HG03108 (cell line): ENCODE data around the gene BOD1.

Experiments used
- ATAC-seq: cut with Tn5 transposase; IDR thresholded peaks from one replicate; pipeline ENCODE4 v1.9.1; 2021; ENCODE audit warnings: moderate library complexity; ENCODE audit not compliant: unreplicated experiment

Gene BOD1

DNA sequence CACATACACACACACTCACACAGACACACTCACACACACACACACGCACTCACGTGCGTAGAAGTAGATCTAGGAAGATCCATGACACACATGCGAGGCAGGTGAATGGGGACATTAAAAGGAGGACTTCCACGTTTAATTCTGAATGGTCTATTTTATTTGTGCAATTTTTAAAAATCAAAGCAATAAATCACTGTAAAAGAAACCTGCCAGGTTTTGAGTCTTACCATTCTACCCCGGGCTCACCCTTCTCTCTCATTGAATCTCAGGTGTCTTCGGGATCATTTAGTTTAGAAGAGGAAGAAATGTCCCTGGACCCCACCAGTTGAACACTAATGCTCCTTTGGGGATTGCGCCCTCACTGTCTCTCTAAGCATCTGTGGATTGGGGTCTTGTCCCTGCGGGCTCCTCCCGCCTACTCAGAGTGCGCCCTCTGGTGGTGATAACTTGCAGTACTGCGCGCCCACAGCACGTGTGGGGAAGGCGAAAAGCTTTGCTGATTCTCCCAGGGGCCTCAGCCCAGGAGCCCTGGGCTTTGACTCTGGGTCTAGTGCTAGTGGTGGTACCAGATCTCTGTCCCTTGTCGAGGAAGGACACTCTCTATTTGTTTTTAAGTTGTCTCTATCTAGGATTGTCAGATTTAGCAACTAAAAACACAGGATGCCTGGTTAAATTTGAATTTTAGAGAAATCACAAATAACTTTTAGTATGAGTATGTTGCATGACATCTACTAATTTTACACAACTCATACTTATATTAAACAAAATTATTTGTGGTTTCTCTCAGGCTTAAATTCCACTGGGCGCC, 34.8 kb downstream of the BOD1 start:
- ATAC-seq = no peak

DNA sequence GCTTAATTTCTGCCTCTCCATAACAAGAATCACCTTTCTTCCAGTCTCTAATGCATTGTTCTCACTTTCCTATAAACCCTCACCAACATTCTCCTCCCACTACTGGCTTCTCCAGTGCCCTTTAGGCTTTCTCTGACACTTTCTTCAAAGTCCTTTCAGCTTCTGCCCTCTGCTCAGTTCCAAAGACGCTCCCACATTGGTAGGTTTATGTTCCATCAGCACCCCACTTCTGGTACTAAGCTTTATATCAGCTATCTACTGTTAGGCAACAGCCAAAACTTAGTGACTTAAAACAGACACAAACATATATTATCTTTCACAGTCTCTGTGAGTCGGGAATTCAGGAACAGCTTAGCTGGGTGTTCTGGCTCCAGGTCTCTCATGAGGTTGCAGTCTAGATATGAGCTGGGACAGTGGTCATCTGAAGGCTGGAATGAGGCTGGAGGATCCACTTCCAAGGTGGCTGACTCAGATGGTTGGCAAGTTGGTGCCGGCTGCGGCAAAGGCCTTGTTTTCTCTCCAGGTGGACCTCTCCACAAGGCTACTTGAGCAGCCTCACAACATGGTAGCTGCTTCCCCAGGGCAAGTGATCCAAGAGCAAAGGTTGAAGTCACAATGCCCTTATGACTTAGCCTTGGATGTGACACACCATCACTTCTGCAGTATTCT, 37.4 kb downstream of the BOD1 start:
- no peak for ATAC-seq

DNA sequence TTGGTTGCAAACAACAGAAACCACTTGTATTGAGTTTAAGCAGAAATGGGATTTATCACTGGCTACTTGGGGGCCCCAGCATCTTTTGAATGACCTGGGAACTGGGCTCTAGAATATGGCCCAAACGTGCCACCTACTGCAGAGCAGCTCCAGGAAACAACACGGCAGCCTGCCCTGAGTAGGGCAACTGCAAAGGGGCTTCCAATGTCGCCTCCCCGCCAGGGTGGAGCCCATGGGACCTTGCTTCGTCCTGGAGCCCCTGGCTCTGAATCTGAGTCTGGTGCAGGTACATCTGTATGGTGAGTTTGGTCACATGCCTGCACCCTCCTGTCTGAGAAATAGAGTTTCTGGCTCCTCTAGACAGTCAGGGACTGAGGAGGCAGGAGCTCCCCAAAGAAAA, 38.6 kb downstream of the BOD1 start:
- no peak for ATAC-seq

DNA sequence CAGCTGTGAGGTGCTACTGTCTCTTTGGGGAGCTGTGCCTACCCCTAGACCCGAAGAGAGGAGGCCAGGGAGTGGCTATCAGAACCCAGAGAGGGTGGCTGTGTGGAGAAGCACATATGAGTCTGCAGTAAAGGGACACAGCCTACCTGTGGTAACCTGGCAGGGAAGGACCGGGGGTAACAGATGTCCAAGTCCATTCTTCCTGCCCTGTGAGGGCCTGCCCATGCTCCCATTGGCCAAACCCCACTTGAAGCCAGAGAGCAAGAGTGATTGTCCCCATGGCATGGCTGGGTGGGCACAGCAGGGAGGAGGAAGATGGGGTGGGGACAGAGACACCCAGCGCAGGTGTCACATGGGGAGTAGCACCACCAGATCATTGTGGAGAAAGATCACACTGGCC, 39.3 kb downstream of the BOD1 start:
- no peak for ATAC-seq

DNA sequence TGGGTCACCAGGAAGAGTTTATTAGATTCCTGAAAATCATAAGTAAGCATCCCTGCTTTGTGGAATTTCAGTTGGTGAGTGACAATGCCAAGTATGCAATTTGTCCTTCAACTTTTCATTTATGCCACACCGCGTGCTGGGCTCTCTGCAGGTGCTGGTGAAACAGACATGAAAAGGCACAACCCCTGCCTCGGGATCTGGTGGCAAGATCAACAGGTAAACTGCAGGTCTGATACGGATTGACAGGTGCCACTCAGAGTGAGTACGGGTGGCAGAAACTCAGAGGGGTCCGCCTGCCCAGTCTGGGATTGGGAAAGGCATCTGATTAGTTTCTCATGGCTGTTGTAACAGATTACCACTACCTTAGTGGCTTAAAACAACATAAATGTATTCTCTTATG, 40.5 kb downstream of the BOD1 start:
- ATAC-seq = no peak

DNA sequence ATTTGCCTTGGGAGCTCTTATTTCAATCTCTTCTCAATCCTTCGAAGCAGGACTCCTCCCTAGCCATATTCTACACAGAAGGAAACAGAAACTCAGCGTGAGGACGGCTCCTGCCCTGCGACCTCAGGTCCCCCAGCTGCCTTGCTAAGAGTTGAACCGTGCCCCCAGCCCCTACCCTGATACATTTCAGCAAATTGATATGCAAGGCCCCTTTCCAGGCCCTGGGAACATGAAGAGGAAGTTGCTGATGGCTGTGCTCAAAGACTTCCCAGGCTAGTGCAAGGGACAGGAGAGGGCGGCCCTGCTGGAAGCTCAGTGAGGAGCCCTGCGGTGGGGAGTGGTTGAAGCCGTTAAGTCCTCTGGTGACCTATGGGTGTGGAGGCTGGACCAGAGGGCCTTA, 41.5 kb downstream of the BOD1 start:
- no peak for ATAC-seq

DNA sequence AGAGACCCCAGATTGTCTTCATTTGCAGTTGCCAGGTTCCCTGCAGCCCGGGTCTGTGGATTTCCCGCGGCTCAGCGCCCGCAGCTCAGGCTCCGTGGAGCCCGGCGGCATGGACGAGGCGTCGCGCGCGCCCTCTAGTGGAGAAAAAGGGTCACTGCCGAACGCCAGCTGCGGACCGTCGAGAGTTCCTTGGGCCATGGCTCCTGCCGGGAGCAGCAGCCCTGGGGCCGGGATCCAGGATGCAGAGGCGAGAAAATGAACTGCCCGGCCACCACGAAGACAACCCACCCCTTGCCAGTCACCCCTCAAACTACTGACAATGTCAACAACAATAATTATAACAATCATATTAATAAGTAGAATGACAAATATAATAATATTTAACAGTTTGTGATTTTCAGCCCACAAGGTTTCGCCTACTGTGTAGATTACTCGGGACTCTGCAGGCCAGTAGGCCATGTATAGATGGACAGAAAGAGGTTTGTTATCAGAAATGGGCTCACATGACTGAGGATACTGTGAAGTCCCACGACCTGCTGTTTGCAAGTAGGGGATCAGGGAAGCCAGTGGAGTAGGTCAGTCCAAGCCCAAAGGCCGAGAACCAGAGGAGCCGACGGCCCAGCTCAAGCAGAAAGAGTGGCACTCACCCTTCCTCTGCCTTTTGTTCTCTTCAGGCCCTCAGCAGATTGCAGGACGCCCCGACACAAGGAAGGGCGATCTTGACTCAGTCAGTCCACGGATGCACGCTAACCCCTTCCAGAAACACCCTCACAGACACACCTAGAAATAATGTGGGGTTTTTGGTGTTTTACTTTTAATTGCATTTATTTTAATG, 43.1 kb downstream of the BOD1 start:
- no peak for ATAC-seq

DNA sequence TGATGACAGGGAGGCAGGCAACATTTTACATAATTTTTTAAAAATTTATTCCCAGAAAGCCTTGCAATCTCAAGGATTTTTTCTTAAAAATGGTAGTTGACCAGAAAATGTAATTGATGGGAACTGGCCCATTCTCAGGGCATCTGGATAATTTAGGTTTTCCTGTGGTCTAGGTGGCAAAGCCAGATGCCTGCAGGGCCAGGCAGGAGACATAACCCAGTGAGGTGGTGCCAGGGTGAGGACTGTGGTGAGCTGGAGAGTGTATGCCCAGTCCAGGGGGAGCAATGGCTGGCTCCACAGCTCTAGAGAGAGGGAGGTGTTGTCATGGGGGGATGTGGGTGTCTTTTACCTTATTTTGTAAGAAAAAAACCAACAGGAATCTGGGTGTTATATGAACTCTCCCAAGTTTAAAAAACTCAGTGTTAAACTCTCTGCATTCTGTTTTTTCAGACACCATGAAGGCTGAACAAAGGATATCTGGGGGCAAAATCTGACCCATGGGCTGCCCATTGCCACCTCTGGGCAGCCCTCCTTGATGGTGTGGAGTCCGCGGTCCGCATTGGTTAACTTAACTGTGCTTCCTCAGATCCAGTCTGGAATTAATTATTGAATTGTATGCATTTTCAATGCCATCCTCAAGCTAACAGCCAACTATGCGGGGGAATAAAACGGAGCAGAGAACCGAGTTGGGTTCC, 43.9 kb downstream of the BOD1 start:
- no peak for ATAC-seq

DNA sequence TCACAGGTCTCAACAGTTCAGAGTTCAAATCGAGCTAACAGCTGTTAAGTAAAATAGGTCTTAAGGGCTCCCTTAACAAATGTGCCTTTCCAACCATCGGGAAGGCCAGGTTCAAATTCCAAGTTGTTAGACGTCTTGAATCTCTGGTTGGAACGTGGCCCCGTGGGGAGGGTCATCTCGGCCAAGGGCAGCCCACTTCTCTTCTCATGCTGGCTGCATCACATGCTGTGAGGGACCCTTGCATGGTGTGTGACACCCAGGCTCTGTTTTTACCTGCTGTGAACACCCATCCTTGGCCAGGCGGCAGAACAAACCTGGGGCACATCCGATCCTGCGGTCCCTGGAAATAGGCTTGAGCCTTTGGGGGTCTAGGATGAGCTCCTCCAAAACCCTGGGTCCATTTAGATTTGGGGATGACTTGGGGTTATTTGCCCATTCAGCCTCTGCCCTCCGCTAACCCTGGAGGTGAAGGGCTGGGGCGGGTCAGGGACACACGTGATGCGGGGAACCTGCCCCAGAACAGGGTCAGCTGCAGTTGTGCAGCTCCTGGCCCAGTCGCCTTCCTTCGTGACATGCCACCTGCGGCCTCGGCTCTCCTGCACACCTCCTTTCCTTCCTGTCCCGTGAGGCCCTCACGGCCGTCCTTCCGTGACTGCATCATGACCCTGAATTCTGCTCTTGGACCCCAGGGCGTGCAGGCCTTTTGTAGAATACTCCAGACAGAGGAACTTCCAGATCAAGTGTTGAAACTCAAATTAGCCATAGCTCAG, 45.9 kb downstream of the BOD1 start:
- ATAC-seq = no peak

DNA sequence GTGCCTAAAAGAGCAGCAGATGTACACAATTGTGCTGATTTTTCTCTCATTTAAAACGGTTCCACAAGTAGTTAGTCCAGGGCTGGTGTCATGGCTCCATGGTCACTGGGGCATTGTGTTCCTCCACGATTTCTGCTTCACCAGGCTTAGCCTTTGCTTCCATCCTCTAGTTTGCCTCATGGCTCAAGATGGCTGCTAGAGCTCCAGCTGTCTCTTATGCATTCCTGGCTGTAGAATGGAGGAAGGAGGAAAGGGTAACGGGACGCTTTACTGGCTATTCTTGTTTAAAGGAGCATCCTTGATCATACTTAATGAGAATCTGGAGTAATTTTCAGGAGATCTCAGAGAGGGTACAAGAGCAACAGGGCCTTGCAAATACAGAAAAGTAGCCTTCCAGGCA, 47.7 kb downstream of the BOD1 start:
- no peak for ATAC-seq

DNA sequence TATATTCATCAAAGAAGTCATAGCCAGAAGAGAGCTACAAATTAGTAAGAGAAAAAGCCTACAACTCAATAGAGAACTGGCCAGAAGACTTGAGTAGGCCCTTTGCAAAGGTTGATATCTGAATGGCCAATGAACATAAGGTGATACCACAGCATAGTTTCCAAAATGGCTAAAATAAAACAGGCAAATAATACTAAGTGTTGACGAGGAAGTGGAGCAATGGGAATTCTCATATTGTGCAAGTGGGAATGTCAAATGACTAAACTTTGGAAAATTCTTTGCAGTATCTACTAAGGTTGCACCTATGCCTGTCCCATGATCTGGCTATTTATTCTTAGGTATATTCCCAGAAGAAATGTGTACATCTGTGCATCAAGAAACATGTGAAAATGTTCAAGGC, 48.3 kb downstream of the BOD1 start:
- no peak for ATAC-seq

DNA sequence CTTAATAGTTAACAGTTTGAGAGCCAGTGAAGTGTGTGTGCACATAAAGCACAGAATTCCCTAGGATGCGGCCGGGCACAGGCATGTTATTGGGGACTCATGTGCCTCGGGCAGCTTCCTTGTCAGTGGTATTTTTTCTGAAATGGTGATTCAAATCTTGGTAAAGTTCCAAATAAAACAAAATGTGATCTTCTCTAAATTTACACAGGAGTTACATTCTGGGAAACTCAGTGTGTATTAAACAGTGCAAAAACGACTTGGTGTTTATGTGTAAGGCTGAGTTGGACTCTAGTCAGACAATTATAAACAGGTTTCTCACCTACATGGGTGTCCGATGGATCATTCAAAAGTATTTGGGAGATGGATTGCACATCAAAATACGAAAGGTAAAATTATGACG, 48.9 kb downstream of the BOD1 start:
- no peak for ATAC-seq

DNA sequence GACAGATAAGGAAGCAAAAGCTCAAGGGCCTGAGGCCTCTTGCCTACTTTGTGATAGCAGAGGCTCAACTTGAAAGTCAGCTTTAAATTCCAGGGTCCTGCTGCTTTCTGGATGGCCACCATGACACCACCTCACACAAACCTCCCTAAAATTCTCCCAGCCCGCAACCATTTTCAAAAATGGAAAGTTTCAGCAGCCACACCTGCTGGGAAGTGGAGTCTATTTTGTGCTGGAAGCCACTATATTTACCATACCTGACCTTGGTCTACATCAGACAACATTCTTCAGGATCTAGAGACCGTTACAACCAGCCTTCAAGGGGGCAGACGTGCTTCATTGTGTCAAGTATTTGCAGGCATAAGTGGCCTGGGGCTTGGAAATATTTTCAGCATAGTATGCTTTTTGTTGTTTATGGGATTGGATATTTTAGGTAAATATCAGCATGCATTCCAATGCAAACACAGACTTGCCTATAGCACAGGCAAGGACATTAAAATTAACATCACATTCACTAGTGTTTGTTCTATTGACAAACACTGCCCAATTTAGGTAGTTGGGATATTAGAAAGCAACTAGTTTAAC, 50.9 kb downstream of the BOD1 start:
- no peak for ATAC-seq

DNA sequence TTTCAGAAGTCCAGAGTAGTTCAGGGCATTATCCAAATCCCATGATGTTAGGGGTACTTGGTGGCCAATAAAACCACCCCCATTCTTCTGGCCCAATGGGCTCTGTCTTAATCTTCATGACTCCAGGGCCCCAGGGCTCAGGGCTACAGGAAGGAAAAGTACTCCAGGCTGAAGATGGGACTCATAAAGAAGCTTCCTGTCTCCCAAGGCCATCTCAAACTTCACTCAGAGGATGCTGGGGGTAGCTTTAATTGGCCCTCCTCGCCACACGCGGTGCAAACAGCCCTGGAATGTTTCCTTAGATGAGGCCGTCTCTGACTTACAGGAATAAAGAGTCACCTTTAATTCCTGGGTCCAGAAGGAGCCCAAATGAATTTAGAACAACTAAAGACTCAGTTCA, 52.3 kb downstream of the BOD1 start:
- no peak for ATAC-seq

DNA sequence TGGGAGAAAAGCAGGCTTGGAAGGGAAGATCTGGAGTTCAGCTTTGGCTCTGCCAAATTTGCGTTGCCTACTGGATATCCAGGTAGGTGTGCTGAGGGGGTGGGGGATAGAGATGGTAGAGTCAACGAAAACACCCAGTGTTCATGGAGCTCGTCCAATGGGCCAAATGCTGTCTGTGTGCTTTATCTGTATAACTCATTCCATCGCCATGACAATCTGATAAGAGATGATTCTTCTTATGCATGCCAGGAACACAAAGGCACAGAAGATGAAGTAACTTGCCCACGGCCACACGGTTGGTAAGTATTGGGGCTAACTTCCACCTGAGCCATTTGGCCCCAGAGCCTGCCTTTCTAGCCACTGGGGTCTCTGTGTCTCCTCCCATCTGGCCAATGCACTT, 53.2 kb downstream of the BOD1 start:
- ATAC-seq = no peak

DNA sequence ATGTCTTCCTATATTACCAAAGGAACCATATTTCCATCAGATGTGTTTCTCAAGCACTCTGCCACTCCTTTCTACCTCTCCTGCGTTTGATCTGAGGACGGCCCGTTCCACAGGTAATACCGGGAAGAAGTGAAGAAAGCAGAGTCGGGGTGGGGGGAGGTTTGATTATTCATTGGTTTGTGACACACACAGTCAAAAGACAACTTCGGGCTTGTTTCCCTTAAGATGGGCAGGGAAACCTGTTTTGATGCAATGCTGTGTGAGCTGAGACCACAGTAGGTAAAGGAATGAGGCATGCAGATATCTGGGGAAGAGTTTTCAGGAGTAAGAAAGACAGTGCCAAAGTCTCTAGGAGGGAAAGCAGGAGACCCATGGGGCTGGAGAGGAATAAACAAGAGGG, 54.0 kb downstream of the BOD1 start:
- no peak for ATAC-seq
